Activated naive CD4-positive, alpha-beta T cell treated with Interleukin-2 at 50 U/mL for 16 hours (primary cell): Measurements from ENCODE around the gene ATXN7L2.

Experiments used
- DNase-seq: peaks from one replicate; pipeline ENCODE4 v3.0.0-alpha.2; 2020

ATXN7L2 gene

DNA sequence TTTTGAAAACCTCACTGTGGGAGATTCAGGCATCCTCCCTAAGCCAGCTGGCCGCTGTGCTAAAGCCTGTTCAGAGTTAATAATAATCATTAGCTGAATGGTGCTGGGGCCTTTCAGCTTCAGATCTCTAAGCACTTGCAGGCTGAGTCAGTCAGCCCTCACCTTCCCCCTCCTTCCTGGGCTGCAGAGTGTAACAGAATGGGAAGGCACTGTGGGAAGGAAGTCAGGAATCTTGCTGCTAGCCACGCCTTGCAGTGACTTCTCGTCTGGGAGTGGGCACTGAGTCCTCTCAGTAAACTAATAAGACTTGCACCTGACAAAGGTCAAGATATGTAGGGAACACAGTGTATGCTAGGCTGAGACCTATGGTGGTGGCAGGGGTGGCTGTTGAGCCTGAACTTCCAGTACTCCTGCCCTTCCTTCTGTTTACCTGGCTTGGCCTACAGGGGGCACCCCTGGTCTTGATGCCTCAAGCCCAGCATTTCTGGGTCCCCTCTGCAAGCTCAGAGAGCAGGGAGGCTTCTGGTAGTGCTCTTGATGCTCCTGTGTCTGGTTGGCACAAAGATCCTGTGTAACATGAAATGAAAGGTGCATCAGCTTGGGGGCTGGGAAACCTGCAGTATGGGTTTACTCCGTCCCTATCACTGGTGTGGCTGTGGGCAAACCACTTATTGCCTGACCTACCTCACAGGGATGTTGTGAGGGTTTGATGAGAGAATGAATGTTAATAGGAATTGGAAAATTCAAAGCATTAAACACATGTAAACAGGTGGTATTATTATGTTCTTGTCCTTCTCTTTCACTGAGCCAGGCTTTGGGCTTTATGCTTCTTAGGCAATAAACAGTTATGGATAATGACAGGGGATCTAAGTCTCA is 16.2 kb downstream of the ATXN7L2 start:
- DNase-seq = peak; percentile 60

DNA sequence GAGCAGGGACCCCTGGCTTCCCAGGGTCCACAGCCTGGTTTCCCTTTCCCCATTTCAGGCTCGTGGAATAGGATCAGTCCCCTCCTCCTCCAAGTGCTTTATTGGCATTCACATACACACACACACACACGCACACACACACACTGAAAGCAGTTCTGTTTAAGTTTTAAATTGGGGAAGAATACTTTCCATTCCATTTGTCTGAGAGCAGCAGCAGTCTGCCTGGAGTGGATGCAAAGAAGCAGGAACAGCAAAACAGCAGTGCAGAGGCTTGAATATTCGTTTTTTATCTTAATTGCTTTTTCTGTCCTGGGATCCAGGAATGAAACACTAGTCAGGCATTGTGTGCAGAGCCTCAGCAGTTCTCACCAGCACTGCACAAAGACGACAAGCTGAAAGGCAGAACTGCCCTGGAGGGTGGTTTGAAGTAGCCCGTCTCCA is 17.3 kb downstream of the ATXN7L2 start:
- DNase-seq = no peak

DNA sequence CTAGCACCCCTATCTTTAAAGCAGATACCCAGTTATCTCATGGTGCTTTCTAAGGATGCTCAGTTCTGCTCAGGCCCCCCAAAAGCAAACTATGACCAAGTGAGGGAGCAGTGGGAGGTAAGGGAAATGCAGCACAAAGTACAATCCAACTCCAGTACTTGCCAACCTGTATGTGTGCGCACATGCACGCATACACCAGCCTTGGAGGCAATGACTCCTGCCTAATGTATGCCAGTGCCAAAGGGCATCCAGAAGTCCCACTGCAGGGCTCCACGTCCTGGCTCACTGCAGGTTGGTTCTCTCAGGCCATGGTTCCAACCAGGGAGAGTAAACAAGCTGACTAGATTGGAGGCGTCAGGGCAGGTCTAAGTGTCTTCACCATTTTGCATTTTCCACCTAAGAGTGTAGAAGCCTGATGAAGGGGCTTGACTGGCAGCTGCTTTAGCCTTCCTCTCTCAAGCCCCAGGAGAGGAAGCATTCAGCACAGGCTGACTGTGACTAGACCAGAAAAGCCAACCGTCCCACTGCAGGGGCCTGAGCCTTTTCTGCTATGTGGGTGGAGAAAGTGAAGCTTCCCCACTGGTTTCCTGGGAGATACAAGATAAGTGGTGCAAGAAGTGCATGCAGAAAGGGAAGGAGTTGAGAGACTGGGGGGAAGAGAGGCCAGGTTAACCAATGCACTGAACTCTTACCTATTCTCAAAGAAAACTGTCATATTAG is 18.1 kb downstream of the ATXN7L2 start:
- DNase-seq = no peak

DNA sequence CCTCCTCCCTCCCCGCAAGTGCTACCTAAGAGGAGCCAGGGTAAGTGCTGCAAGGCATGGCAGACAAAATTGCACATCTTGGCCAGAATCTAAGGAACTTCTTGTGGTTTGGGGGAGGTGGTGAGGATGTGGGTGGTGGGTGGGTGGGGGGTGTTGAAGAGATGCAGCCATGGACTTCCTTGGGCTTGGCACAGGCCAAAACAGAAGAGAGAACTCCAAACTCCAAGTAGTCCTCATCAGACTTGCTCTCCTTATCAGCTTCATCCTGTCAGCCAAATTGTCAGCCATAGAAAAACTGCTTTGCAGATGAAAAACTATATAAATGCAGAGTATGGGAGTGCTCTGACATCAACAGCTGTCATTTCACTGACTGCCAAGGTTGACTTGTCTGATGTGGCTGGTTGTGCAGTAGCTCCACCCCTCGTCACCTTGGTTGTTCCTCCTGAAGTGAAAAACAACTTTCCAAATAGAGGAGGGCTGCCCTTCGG is 18.7 kb downstream of the ATXN7L2 start:
- peak; percentile 42 for DNase-seq

DNA sequence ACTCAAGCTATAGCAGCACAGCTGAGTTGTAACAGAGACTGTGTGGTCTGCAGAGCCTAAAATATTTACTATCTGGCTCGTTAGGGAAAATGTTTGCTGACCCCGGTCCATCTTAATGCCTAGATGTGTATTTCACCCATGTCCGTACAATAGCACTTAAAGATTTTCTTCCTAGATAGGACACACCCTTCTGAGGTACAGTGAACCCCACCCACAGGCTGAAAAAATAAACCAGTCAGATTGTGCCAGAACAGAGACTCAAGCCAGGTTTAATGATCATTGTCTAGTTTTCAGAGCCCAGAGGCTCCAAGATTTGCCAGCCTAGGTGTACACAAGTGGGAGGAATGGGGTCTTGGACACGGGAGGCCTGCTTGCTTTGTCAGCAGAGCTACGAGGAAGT is 20.2 kb downstream of the ATXN7L2 start:
- no peak for DNase-seq

DNA sequence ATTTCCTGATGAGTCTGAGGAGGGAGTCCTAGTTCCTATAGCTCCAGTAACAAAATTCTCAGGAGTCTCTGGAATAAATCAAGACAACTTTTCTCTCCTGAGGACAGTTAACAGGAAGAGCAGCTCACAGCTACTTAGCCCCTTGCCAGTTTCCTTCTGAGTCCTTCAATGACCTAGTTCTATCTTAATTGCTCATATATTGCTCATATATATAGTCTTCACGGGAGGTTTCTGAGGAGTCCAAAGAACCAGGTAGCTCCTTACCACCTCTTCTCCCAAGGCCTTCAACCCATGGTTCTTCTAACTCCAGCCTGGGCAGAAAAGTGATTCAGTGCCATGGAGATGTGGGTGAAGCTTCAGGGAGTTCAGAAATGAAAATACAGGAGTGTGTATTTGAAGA is 21.3 kb downstream of the ATXN7L2 start:
- no peak for DNase-seq

DNA sequence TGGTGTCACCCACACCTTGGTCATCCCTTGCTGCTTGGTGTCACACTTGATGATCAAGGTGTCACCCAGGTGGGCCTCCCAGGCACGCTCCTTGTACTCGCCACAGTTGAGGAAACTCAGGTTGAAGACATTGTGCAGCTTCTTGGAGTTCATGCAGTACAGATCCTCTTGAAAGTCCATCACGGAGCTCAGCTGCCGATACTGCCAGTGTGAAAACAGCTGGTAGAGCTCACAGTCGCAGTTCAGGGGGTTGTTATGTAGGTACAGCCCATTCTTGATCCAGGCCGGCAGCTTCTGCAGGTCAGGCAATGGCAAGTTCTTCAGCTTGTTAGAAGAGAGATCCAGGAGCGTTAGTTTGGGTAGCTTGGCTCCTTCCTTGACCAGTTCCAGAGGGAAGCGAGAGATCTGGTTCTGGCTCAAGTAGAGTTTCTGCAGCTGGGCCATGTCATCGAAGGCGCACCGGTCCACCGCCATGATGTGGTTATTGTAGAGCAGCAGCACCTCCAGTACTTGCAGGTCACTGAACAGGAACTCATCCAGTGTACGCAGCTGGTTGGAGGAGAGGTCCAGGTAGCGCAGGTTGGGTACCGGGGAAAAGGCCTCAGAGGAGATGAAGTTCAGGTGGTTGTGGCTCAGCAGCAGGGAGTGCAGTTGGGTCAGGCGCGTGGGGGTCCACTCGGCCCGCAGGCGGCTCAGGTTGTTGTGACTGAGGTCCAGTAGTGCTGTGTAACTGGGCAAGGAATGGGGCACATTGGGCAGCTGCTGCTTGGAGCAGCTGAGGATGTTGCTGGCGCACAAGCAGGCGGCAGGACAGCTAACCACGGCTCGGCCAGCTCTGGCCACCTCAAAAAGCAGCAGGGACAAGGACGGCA is 24.5 kb downstream of the ATXN7L2 start:
- DNase-seq = no peak

DNA sequence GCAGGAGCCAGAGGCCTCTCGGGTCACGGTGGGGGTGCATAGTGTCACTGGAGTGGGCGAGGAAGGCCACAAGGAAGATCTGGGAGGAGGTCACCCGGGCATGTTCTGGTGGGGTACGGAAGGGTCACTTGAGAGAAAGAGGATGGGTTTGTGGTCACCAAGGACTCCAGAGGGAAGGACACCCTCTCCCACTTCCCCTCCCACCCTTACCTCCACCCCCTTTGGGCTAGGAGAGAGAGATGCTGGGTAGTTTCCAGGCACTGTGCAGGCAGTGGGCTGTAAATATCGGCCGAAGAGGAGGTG is 25.1 kb downstream of the ATXN7L2 start:
- no peak for DNase-seq

DNA sequence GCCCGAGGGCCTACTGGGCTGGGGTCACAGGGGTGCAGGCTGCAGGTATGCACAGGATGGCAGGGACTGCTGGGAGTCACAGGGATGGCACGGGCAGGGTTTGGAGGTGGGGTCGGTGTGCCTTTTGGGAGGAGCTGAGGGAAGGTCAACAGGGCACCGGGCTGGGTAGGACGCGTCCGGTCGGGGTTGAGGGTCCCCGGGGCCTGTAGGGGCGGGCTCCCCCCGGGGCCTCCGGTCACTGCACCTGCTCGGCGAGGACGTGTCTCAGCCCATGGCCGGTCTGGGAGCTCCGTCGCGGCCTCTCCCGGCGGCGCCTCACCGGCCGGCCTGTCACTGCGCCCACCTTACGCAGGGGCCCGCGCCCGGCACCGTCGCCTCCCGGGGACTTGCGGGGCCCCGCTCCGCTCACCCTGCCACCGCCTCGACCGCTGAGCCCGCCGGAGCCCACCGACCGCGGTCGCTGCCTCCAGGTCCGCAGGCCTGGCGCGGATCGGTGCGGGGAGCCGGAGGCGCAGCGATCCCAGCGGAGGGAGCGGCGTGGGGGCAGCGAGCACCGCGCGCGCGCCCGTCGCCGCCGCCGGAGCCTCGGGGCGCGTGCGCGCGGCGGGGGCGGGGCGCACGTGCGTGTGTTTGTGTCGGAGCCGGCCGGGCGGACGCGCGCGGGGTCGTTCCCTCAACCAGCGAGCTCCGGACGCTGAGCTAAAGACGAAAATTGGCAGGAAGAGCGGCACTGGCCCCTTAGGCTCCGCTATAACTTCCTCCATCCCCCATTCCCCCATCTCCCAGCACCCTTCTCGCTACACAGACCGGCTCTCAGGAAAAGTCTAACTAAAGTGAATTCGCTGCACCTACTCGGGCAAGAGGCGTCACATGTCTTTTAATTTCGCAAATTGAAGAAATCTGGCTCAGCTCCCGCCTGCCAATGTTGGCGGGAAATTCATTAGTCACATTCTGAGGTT is 25.8 kb downstream of the ATXN7L2 start, which contains the start of gene AMIGO1:
TSS of gene AMIGO1 (minus strand) at position 552 of the 959 bp plus-strand sequence. CDS start 815 bp downstream, outside the sequence.
- peak; percentile 69 for DNase-seq

DNA sequence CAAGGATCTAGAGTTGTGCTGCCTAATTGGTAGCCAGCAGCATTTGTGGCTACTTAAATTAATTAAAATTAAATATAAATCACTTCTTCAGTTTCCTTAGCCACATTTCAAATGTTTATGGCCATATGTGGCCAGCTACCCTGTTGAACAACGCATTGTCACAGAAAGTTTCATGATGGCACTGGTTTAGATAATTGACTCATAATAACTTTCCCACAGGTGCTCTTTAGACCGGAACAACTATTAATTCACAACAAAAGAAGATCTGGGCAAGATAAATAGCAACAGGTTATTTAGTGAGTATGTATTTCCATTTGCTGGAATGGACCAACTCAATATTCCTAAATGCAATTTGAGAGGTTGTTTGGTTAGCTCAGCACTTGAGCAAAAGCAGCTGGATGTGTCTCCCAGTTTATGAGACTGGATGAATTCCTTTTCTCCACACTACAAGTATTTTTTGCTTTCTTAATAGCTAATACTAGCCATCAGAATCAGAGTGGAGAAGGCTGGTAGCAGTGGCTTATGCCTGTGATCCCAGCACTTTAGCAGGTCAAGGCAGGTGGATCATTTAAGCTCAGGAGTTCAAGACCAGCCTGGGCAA is 29.5 kb downstream of the ATXN7L2 start:
- DNase-seq = no peak

DNA sequence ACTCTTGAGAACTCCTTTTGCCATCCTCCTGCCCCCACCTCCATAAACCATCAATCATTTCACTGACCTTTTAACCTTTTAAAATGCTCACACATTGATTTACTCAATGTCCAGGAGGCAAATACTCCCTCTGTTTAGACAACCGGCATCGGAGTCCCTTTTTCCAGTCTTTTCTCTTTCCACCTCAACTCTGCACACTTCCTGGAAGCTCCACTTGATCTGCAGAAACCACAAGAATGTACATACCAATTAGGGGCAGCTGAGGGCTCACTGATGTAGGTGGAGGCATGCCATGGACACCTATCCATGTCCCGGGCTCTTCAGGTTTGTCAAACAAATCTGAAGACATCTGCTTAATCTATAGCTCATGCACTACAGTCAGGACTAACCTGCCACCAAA is 31.1 kb downstream of the ATXN7L2 start:
- no peak for DNase-seq

DNA sequence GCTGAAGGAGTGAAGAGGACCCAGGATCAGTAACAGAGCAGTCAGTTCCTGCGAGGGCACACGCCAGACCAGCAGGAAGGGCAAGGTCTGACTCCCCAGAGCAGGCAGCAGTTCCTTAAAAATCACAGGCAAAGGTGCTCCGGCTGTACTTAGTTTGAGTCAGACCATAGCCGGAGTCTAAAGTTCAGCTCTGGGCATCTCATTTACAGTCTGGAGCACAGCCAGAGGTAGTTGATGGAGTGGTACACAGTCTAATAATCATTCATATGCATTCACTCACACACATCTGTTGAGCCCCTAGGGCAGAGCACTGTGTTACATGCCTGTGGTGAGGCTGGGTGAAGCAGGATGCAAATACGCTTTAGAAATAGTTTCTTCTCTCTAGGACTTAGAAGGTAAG is 33.2 kb downstream of the ATXN7L2 start:
- no peak for DNase-seq

DNA sequence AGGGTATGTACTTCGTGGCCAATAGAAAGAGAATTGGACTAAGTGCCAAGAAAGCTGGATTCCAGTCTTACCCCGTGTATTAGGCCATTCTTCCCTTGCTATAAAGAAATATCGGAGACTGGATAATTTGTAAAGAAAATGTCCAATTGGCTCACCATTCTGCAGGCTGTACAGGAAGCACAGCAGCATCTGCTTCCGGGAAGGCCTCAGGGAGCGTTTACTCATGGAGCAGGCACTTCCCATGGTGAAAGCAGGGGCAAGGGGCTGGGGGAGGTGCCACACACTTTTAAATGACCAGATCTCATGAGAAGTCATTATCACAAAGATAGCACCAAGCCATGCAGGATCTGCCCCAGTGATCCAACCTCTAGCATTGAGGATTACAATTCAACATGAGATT is 33.6 kb downstream of the ATXN7L2 start:
- no peak for DNase-seq

DNA sequence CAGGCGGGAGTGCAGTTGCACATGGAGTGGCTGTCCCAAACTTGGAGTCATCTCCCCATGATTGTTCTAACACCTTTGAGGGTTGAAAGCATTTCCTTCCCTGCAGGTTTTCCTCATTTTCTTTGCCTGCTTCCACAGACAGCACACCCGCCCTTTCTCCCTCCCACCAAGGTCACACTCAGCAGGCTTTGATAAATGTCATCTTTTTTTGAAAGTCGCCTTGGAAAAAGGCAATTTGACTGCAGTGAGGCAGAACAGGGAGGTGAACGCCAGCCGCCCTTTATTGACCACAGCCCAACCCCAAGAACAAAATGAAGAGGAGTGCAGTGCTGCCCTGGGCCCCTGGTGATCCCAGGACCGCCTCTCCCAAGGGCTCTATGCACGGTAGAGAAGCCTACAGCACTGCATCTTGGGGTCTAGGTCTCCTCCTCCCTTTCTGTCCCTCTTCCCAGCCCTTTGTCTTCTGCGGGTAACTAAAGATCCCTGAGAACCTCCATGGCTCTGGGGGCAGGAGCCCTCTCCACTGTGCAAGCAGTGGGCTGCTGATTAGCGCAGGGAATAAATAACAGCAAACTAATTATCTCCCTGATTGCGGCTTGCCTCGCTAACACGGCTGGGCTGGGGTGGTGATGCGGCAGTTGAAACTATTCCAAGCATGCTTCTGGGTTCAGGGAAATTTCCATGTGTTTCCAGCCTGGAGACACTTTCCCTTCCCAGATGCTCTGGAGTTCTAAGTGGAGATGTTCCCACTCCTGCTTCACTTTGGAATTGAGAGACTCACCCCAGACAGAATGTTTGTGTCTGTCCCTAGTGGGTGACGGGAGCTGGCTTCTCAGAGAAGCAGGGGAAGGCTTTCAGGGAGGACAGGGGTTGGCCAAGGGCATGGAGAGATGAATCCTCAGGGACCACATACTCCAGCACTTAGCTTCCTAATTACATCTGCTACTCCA is 37.6 kb downstream of the ATXN7L2 start:
- no peak for DNase-seq

DNA sequence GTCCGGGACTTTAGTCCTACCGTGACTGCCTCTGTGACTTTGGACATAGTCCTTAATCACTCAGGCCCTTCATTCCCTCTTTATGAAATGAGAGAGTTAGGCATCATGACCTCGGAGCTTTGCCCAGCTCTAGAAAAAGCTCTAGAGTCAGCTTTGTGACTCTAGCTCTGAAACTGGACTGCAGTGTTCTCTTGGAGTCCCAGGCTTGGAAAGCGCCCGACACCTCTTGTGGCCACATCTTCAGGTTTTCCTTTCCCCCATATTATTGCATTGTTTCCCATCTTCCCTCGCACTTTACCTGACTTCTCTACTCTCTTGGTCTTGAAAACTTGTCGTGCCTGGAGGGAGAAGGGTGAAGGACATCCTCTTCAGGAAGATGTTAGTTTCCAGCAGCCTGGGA is 38.3 kb downstream of the ATXN7L2 start:
- DNase-seq = no peak

DNA sequence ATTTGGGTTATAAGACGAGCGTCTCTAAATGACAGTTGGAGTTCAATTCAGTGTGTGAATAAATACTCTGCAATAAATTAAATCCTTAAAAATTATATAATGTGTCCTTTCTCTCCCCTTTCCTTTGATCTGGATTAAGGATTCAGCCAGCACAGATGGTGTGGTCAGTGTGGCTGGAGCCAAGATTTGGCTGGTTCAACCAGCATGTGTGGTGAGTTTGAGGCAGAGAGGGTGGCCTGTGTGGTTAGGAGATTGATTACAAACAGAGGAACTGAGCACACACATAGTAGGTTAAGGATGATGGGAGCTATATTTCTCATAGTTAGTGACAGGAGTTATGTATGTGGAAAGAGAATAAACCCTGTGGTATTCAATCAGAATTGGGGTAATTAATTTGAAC is 40.0 kb downstream of the ATXN7L2 start:
- DNase-seq = no peak

DNA sequence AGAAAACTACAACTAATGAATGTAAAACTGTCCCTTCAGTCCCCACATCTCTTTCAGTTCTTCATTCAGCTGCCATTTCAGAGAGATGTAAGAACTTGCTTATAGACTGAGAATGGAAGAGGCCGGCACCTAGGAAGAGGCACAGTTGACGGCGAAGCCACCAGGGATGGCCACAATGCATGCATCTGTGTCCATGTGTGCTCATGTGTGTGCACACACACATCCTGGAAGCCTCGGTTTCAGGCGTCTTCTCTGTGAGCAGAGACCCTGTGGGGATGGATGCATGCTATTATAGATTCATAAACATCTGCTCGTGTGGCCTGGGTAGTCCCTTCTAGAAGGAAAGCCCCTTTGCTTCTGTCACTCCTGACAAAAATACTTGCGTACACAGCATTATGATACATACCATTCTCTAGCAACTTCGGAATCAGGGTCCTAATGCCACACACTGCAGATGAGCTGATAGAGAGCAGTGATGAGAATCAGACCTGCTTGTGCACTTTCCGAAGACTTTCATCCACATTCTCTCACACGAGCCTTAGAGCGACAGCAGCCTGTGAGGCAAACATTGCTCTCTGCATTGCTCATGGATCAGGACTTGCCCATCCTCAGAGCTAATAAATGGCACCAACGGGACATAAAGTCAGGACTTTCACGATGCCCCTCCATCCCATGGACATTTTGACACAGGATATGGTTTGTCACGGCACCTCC is 43.5 kb downstream of the ATXN7L2 start:
- no peak for DNase-seq

DNA sequence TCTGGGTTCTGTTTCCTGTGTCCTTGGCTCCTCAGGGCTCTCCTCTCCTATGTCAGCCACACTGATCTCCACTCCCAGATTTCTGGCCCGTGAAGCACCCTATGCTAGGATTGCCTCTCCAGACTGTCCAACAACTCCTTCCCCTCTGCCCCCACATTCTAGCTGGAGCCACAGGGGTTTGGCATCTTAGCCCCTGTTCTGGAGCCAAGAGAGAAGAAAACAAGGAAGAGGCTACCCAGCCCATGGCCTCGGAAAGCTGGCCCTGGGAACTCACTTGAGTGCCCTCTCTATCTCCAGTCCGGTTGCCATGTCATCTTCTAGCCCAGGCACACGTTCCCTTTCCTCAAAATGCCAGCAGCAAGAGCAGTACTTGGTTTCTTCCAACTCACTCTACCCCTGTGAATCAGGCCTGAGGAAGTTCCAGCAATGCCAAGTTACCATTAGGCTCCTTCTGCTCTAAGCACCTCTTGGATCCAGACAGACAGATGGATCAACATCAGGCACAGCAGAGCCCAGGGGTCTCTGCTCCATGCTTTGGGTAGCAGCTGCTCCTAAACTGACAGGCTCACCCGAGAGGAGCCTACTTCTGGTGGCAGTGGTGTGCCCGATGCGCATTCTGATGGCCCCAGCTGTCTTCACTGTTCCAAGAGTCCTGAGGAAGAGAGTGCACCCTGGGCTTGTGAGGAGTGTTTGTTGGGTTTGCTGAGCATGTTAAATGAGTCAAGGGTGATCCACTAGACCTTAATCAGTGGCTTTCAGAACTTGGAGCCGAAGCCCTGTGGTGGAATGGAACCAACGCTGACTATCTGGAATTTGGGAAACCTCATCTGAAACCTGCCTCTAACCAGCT is 44.4 kb downstream of the ATXN7L2 start:
- no peak for DNase-seq

DNA sequence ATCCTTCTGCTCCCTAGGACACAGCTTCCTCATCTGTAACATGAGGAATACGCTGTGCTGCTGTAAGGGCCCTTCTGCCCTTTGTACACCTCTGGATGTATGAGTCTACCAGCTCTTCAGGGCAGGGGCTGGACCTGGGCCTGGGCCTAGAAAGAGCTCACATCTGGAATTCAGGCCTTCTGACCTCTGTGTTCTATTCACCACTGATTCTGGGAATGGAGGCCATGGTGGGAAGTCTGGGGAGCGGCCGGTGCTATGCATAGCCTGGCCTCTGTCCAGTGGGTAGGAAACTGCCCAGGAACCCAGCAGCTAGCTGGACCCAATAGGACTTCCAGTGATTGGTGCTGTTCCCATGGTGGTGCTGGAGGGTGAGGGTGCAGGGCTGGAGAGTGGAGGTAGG is 45.0 kb downstream of the ATXN7L2 start:
- no peak for DNase-seq
